AG08395 (cell line): Measurements from ENCODE around the gene PTPN14.
"Not testable (repeated sequence)": the region's sequence is repeated elsewhere in the genome, so short reads cannot be mapped to it uniquely, and the experiment has no call there.

ENCODE experiments used
- DNase-seq: peaks from one replicate; pipeline ENCODE4 v3.0.0; 2012; ENCODE audit warnings: mixed read lengths, low spot score

The PTPN14 gene

GRCh38 chr1:214541693-214542092 lies 9.7 kb downstream of the PTPN14 start:
- DNase-seq: no peak

- DNase-seq: no peak
Observed at GRCh38 chr1:214541206-214541605, 10.2 kb downstream of the PTPN14 start.

- no peak for DNase-seq
Observed at GRCh38 chr1:214540324-214540723, 11.1 kb downstream of the PTPN14 start.

GRCh38 chr1:214538496-214538895 lies 12.9 kb downstream of the PTPN14 start:
- no peak for DNase-seq

DNA sequence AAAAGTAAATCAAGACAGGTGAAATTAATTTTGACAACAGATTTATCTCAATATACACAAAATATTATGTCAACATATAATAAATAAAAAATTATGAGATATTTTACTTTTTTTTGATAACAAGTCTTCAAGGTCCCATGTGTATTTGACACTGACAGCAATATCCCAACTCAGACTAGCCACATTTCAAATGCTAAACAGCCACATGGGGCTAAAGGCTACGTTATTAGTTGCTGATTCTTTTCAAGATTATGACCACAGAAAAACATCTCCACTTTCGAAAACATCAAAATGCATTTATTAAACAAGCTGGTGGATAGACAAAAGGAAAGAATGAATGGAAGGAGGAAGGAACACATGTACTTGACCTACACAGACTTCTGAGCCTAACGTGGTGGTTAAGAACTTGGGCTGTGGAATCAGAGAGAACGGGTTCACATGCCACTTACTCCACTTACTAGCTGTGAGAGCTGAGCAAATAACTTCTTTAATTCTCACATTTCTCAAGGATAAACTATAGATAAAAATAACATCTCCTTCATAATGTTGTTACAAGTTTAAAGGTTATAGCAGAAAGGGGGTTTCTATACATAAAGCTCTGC lies 13.4 kb downstream of the PTPN14 start:
- no peak for DNase-seq

DNA sequence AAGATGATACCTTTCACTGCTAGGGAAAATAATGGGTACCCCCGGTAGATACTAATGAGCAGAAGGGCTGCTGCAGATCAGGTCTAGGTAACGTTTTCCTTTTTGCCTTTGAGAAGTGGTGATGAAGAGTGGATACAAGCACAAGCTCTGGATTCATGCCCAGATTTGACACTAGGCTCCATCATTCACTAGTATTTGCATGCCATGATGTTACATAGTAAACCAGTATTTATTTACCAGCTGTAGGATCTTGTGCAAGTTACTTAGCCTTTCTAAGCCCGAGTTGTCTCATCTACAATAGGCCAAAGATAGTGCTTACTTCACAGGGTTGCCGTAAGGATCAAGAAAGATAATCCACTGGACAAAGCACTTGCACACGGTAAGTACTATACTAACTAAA lies 14.2 kb downstream of the PTPN14 start:
- no peak for DNase-seq

DNA sequence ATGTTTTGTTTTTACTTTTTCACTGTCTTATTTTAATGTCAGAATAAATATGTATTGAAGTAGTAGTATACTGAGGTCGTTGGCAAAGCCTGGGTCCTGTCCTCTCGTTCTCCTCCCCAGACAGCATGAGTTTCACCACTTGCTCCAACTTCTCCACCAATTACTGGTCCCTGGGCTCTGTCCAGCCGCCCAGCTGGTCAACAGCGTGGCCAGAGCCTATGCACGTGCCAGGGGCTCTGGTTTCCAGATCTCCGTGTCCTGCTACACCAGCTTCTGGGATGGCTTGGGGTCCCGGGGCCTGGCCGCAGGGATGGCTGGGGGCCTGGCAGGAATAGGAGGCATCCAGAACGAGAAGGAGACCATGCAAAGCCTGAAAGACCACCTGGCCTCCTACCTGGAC lies 19.3 kb downstream of the PTPN14 start:
- no peak for DNase-seq

DNA sequence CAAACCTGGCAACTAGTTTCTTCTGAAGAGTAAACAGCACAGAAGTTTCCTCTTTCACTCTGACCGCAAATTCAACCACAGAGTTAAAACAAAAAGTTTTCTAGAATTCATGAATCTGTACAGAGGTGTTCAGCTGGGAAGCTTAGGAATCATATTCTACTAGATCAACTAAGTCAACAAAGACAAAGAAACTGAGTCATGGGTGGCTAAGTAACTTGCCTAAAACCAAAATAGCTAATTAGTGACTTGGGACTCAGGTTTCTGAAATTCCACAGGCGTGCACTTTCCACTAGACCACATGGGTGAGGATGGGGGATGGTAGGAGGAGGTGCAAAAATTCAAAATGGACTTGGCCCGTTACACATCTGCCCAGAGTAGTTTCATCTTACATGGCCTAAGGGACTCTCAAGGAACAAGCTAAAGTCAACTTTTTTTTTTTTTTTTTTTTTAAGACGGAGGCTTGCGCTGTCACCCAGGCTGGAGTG lies 25.8 kb downstream of the PTPN14 start:
- DNase-seq: no peak

- DNase-seq: no peak
Observed at GRCh38 chr1:214524824-214525223, 26.6 kb downstream of the PTPN14 start.

DNA sequence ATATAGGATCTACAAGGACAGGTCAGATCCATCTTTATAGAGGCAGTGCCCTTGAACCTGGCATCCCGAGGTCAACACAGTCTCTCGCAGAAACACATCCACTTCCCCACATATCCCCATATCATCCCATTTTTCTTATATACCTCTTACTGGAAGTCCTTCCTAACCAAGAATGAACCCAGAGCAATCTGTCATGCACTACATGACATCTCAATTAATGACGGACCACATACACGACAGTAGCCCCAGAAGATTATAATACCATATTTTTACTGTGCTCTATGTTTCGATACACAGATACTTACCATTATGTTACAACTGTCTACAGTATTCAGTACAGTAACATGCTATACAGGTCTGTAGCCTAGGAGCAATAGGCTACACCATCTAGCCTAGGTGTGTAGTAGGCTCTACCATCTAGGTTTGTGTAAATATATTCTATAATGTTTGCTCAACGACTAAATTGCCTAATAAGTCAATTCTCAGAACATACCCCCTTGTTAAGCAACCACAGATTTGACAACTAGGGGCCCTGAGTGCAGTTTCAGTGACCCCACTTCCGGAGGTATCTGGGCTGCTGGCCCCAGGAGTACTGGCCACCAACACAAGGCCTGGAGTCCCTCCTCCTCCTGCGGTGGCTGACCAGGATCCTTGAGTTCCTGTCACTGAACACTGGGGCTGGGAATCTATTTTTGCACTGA lies 28.1 kb downstream of the PTPN14 start:
- DNase-seq: no peak

DNA sequence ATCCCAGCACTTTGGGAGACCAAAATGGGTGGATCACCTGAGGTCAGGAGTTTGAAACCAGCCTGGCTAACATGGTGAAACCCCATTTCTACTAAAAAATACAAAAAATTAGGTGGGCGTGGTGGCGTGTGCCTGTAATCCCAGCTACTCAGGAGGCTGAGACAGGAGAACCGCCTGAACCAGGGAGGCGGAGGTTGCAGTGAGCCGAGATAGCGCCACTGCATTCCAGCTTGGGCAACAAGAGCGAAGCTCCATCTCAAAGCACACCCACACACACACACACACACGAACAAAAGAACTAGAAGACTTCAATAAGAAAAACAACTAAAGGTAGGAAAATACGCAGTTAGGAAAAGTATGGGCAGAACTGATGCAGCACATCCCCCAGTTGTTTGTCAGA lies 29.9 kb downstream of the PTPN14 start:
- DNase-seq: not testable (repeated sequence)

DNA sequence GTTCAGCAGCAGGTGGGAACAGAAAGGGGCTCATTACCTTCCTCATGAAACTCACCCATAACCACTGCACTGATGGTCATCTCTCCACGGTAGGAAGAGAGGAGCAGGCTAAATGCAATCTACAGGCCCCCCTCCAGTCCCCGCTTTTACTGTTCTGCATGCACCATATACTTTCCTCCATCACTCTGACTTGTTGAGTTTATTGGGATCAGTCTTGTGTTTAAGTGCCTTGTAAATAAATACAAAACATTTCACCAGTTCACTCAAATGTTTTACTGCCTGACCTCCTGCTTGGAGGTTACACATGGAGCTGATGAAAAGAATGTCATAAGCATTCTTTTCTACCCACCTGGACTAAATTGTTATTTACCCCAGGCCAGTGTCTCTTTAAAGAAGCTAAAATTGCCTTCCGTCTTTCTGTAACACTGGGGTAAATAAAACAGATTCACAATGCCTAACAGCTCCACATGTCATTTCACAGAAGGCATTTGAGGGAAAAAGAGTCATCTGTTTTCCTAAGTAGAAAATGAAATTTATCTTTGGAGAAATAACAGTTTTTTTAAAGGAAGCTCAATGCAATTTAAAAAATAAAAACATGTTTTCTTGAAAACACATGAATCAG lies 30.7 kb downstream of the PTPN14 start:
- no peak for DNase-seq

- DNase-seq: peak; percentile 59
Observed at GRCh38 chr1:214518361-214518760, 33.0 kb downstream of the PTPN14 start.

- DNase-seq: no peak
Observed at GRCh38 chr1:214516434-214517326, 34.7 kb downstream of the PTPN14 start.

- DNase-seq: no peak
Observed at GRCh38 chr1:214515544-214516433, 35.6 kb downstream of the PTPN14 start.

- DNase-seq: no peak
Observed at GRCh38 chr1:214514819-214515383, 36.5 kb downstream of the PTPN14 start.

GRCh38 chr1:214514032-214514818 lies 37.2 kb downstream of the PTPN14 start:
- no peak for DNase-seq

GRCh38 chr1:214513394-214513793 lies 38.0 kb downstream of the PTPN14 start:
- no peak for DNase-seq

- no peak for DNase-seq
Observed at GRCh38 chr1:214511639-214511998, 39.8 kb downstream of the PTPN14 start.
